Measurements from ENCODE around the gene SLC35D1. TPM values are rescaled to one million over a fixed set of nuclear protein-coding genes. Genes with fewer than 3 reads are reported as not detected.

Gene SLC35D1
- polyA plus RNA-seq, 4 donors = 4.6 to 54.3 (median 6.6) TPM

Other genes starting within 250 kb of the SLC35D1 start
- 1 to 10 TPM in 2 of 4 donors, under 1 TPM in 2; 0.54 to 3.4 (median 0.96) TPM for gene DNAI4, start 129.3 kb downstream of the SLC35D1 start, polyA plus RNA-seq
- gene MIER1, start 129.2 kb downstream of the SLC35D1 start, polyA plus RNA-seq = 10 to 100 TPM; 13.0 to 36.1 (median 18.3) TPM
- gene C1orf141, start 80.8 kb upstream of the SLC35D1 start, polyA plus RNA-seq = under 1 TPM in 1 of 4 donors, not detected in 3; 0.21 TPM
- gene IL23R, start 112.3 kb upstream of the SLC35D1 start, polyA plus RNA-seq = 1 to 10 TPM in 1 of 4 donors, under 1 TPM in 1, not detected in 2; 0.06 to 1.3 TPM

All from small intestine (tissue), 4 donors.